ENCODE data around the gene SSR2. TPM values are rescaled to one million over a fixed set of nuclear protein-coding genes. Genes with fewer than 3 reads are reported as not detected.

SSR2 gene
- total RNA-seq, 4 donors from 2014 or later = 103 to 157 (median 146) TPM

DNA sequence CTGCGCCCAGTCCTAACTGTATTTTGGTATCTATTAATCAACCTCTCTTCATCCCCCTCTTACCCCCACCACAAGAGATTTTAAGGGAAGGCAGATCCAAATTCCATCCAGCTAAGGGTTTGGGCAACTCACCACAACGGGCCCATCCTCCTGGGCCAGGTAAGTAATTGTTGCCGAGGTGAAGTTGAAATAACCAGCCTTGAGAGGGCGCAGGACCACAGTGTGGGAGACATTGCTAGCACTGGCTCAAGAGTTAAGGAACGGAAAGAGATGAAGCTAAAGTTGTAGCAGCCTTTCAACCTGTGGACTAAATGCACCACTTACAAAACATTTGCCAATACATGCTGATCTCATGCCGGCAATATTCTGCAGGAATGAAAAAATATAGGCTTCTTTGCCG, 5.9 kb downstream of the SSR2 start:
- no peaks in the 10 kb centered on the region for H3K27me3 ChIP-seq
- WGBS, 2 donors (ENCODE audit: low coverage in 1 of 2) = 86 to 100% methylated on average over 1 to 6 of the region's 7 CpGs
- TF ChIP-seq POLR2A (IDR thresholded peaks at IDR 0.05) = no peak
- no peak for TF ChIP-seq EP300 (IDR thresholded peaks at IDR 0.05)
- TF ChIP-seq POLR2AphosphoS5 (IDR thresholded peaks at IDR 0.05) = no peak
- no peak for TF ChIP-seq CTCF (IDR thresholded peaks at IDR 0.05)
- H3K27ac ChIP-seq = no peak overlapping the region
- H3K4me3 ChIP-seq = no peak overlapping the region
- no peak for ATAC-seq
- peaks cover 0 to 13% (median 2%) of the 10 kb centered on the region in 3 donors for H3K4me1 ChIP-seq
- H3K9me3 ChIP-seq = no peaks in the 10 kb centered on the region
- peaks cover 0 to 99% of the 10 kb centered on the region in 2 donors for H3K36me3 ChIP-seq

DNA sequence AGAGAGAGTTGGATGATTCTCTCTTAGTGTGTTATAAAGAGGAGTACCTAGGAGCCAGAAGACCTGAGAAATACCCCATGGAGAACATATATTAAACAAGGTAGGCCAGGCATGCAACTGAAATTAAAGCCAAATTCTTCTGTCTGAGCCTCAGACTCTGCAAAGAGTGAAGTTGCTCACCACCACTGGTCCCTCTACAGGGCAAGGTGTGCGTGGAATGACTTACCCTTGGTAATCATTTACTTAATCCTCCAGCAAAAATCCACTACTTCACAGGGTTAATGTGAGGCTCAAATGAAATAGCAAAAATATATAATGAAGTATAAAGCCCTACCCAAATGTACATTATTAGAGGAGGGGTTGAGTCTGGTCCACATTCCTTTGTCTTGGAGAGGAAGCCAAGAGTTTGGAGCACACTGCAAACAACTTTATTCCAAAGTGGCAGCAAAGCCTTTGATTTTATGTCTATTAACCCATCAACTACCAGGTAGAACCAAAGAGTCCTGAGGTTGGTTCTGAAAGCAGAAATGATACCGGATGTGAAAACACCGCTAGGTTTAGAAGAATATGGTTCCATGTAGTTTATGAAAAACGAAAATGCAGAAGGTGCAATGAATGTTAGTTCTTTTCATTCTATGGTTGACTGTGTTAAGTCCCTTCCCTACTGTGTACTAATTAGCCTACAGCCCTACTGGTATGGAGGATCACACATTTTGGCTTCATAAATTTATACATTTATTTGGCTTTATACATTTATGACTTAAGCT, 8.5 kb downstream of the SSR2 start:
- Histone ChIP-seq H3K4me1 (no peaks in the 10 kb centered on the region), H3K36me3 (peaks cover 0 to 95% of the 10 kb centered on the region in 2 donors), H3K4me3 (no peak overlapping the region), H3K27me3 (no peaks in the 10 kb centered on the region), H3K27ac (no peak overlapping the region), H3K9me3 (no peaks in the 10 kb centered on the region)
- ATAC-seq = no peak
- WGBS, 2 donors (ENCODE audit: low coverage in 1 of 2) = 92 to 95% methylated on average over 3 to 4 of the region's 4 CpGs
- TF ChIP-seq EP300 (IDR thresholded peaks at IDR 0.05) (no peak), CTCF (IDR thresholded peaks at IDR 0.05) (no peak), POLR2AphosphoS5 (IDR thresholded peaks at IDR 0.05) (no peak), POLR2A (IDR thresholded peaks at IDR 0.05) (no peak)

DNA sequence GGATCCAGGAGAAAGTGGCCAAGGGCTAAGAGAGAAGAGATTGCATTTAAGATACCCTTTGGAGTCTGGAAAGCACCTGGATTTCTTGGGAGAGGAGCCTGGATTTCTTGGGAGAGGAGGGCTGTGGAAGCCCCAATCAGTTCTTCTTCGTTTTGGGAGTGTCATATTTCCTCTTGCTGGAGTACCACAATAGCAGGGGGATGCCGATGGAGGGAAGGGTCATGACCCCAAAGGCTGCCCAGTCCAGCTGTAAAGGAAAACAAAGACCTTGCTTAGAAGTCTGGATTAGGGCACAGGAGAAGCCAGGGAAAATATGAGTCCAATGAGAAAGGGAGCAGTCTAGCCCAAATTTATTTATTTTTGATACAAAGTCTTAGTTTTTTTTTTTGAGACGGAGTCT, 11.3 kb downstream of the SSR2 start:
- H3K4me1 ChIP-seq = no peaks in the 10 kb centered on the region
- no peak overlapping the region for H3K27ac ChIP-seq
- H3K4me3 ChIP-seq = no peak overlapping the region
- H3K36me3 ChIP-seq = peaks cover 0 to 67% of the 10 kb centered on the region in 2 donors
- ATAC-seq = no peak
- no peak for TF ChIP-seq EP300 (IDR thresholded peaks at IDR 0.05)
- TF ChIP-seq POLR2A (IDR thresholded peaks at IDR 0.05) = no peak
- no peak for TF ChIP-seq CTCF (IDR thresholded peaks at IDR 0.05)
- TF ChIP-seq POLR2AphosphoS5 (IDR thresholded peaks at IDR 0.05) = no peak
- 49 to 64% methylated on average over 2 to 3 of the region's 3 CpGs for WGBS, 2 donors (ENCODE audit: low coverage in 1 of 2)
- H3K9me3 ChIP-seq = no peaks in the 10 kb centered on the region
- no peaks in the 10 kb centered on the region for H3K27me3 ChIP-seq

DNA sequence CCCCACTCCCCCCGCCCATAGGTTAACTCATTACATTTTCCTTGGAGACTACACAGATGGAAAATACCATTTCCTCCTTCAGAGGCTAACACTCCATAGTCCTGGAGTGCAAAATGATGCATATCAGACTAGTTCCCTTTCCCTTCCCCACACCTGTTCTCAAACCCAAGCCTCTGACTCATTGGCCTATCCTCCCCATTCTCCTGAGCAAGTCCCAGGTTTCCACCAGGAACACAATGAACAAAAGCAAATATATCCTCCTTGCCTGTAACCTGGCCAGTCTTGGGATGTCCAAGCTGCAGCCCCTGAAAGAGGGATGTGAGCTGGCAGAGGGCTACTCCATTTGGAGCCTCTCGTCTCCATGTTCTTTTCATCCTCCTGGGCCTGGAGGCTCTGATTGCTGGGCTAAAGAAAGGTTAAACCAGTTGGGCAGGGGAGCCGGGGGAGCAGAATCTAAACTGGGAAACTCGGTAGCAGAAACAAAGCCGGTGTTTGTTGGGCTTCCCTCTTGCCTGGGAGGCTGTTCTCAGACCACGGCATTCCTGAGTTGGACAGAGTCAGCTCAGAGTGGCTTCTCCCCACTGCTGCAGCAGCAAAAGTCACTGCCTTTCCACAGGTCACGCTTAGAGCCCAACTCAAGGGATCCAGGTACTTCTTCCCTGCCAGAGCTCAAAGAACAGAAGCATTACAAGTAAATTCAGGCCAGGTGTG, 13.9 kb downstream of the SSR2 start:
- WGBS, 2 donors (ENCODE audit: low coverage in 1 of 2) = 52 to 100% methylated on average over 1 to 7 of the region's 7 CpGs
- no peaks in the 10 kb centered on the region for H3K9me3 ChIP-seq
- H3K27ac ChIP-seq = no peak overlapping the region
- no peak for ATAC-seq
- no peaks in the 10 kb centered on the region for H3K27me3 ChIP-seq
- H3K4me1 ChIP-seq = no peaks in the 10 kb centered on the region
- TF ChIP-seq POLR2AphosphoS5 (IDR thresholded peaks at IDR 0.05) (no peak), CTCF (IDR thresholded peaks at IDR 0.05) (no peak), POLR2A (IDR thresholded peaks at IDR 0.05) (no peak), EP300 (IDR thresholded peaks at IDR 0.05) (no peak)
- no peak overlapping the region for H3K4me3 ChIP-seq
- H3K36me3 ChIP-seq = peaks cover 0 to 41% of the 10 kb centered on the region in 2 donors
